ENCODE data around the gene PIK3R4.

Gene PIK3R4

DNA sequence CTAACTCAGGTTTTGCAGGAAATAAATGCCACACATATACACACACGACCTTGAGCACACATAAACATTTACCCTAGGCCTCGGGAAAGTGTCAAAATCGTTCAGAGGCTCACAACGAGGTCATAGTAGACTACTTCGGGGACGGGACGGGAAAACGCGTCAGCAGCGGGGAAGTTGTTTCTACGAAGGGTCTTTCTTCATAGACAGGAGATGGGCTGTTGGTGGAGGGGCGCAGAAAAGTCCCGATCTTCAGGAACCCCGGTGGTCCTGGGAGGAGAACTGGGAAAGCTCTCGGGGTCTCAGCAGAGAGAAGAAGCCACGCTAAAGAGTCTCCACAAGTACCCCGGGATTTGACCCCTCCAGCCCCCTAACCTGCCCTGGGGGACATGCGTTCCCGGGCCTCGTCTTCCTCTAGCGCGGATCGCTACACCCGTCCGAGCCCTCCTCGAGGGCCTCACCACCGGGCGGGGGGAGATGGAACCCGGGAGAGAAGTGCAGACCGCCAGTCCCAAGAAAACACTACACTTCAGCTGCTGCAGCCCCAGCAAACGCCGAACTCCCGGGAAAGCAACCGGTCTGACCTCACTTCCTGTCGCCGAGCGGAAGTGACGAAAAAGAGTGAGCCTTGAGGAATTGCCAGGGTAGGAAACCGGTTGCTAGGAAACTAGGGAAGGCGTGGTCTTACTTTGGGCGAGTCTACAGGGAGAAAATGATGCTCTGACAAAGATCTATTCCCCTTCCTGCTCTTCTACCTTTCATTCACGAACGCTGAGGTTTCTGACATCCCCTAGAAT, at the start of gene PIK3R4:
TSS of gene PIK3R4 (minus strand) at position 584 of the 794 bp plus-strand sequence. CDS start 1,611 bp downstream, outside the sequence.
- in situ Hi-C loops (cut with HindIII; ENCODE audit: low sequenced_read_pairs), result no loop called here
- TF ChIP-seq, protein P1, sequence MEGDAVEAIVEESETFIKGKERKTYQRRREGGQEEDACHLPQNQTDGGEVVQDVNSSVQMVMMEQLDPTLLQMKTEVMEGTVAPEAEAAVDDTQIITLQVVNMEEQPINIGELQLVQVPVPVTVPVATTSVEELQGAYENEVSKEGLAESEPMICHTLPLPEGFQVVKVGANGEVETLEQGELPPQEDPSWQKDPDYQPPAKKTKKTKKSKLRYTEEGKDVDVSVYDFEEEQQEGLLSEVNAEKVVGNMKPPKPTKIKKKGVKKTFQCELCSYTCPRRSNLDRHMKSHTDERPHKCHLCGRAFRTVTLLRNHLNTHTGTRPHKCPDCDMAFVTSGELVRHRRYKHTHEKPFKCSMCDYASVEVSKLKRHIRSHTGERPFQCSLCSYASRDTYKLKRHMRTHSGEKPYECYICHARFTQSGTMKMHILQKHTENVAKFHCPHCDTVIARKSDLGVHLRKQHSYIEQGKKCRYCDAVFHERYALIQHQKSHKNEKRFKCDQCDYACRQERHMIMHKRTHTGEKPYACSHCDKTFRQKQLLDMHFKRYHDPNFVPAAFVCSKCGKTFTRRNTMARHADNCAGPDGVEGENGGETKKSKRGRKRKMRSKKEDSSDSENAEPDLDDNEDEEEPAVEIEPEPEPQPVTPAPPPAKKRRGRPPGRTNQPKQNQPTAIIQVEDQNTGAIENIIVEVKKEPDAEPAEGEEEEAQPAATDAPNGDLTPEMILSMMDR (IDR thresholded peaks at IDR 0.05; ENCODE audit: low read depth, low read length), result no peak
- H3K4me3 ChIP-seq (ENCODE audit: low read depth, low read length), result peak within 1 kb of the TSS; percentile 95
- peak; percentile 97 for DNase-seq (ENCODE audit: low read depth, low spot score)

DNA sequence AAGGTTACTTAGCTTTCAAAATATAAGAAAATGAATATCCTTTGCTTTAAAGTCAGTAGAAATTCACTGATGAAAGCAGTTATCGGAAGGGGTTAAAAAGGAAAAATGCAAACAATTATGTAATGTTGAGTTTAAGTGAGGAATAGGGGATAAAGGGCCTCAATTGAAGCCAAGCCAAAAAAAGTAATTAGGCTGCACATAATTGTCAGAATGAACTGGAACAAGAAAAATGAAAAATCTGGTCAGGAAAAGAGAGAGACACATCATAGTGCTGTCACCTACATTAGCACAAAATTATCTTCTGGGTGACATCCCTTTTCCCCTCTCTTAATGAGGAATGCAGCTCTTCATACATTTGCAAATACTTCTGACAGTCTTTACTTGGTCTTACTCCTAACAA, 48.8 kb upstream of the PIK3R4 start:
- in situ Hi-C loops (cut with HindIII; ENCODE audit: low sequenced_read_pairs), result no loop called here
- TF ChIP-seq, protein P1 (IDR thresholded peaks at IDR 0.05; ENCODE audit: low read depth, low read length), result no peak
- no peak for DNase-seq (ENCODE audit: low read depth, low spot score)
- H3K4me3 ChIP-seq (ENCODE audit: low read depth, low read length), result no peak overlapping the region

DNA sequence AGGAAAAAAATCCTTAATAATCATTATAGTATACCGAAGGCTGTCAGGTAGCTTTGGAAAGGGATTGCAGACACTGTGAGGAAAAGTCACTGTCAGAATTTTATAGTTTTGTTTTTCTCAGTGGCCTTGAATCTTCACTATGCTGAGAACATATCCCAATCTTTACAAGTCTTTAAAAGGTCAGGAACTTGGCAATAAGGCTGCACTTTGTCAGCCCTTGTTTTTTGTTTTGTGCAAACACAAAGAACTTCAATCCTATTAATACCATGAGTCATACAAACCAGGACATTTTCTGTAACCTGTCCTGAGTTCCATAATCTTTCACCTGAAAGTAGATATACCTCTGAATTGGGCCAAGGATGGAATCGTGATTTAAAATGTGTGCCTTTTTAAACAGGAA, 45.6 kb upstream of the PIK3R4 start:
- in situ Hi-C loops (cut with HindIII; ENCODE audit: low sequenced_read_pairs), result no loop called here
- TF ChIP-seq, protein P1 (IDR thresholded peaks at IDR 0.05; ENCODE audit: low read depth, low read length), result no peak
- no peak for DNase-seq (ENCODE audit: low read depth, low spot score)
- no peak overlapping the region for H3K4me3 ChIP-seq (ENCODE audit: low read depth, low read length)

DNA sequence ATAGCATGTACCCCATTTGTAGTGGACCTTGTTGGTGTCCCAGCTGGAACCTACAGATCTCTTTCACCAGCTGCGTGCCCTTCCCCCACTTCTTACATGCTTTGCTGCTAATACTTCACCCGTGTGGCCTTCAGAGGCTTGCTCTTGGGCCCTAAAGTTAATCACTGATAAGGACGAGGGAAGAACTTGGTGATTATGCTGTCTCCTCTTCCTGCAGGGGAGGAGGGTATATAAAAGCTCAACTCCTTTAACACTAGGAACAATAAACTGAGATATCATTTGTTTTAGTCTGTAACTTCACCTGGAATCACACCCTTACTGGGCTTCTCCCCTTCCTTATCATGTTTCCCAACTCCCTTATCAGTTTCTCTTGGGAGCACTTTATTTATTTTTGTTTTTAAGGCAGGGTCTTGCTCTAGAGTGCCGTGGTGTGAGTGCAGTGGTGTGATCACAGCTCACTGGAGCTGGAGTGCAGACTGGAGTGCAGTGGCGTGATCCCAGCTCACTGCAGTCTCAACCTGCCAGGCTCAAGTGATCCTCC, 43.2 kb upstream of the PIK3R4 start:
- in situ Hi-C loops (cut with HindIII; ENCODE audit: low sequenced_read_pairs), result no loop called here
- DNase-seq (ENCODE audit: low read depth, low spot score), result no peak
- TF ChIP-seq, protein P1 (IDR thresholded peaks at IDR 0.05; ENCODE audit: low read depth, low read length), result no peak
- no peak overlapping the region for H3K4me3 ChIP-seq (ENCODE audit: low read depth, low read length)

DNA sequence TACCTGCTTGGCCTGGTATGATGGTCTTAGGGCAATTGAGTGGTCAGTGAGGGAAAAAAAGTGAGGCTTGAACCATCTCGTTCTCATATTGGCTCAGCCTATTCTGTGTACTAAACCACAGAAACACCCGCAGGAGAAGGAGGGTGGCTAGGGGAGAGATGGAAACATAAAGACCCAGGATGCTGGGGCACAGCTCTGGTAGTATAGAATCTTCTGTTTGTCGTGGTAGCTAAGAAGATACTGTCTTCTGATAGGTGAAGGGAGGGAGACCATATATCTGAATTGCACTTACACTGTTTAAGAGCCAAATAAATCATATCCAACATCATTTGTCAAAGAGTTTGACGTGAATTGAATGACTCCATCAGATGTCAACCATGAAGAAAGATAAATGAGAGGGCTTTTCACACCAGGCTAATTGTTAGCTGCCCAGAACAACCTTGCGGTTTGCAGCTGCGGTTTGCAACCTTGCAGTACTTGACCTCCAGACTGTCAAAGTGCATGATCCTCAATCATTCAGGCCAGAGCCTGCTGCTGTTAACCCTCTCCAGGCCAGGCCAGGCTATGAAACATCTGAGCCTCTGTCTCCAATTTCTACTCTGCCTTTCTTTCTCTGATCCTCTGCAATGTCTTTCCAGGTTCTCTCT, 40.9 kb upstream of the PIK3R4 start:
- no peak for DNase-seq (ENCODE audit: low read depth, low spot score)
- TF ChIP-seq, protein P1 (IDR thresholded peaks at IDR 0.05; ENCODE audit: low read depth, low read length), result no peak
- no peak overlapping the region for H3K4me3 ChIP-seq (ENCODE audit: low read depth, low read length)
- in situ Hi-C loops (cut with HindIII; ENCODE audit: low sequenced_read_pairs), result no loop called here

DNA sequence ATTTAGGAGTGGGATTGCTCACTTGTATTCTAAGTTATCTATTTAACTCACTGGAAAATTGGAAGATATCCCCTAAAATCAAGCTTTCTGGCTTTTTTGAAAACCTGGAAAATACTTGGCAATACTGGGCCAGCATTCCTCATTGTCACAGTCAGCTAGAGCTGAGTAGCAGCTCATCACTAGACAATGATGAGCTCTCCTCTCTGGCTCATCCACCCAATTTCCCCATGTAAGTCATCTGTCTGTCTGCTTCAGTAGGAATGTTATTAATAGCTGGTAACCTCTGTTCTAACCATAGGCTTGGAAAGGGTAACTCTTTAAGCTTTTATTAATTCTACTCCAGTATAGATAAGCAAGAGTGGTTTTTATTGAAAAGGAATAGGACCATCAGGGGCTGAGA, 39.7 kb upstream of the PIK3R4 start:
- DNase-seq (ENCODE audit: low read depth, low spot score), result no peak
- in situ Hi-C loops (cut with HindIII; ENCODE audit: low sequenced_read_pairs), result no loop called here
- TF ChIP-seq, protein P1 (IDR thresholded peaks at IDR 0.05; ENCODE audit: low read depth, low read length), result no peak

More for the DNA sequence above, 39.7 kb upstream of the PIK3R4 start:
- no peak overlapping the region for H3K4me3 ChIP-seq (ENCODE audit: low read depth, low read length)
